HEK293 (cell line): ENCODE results near the gene CCDC183.

Source experiments
- BCL11B ChIP-seq: fragments of 450-650 bp; formaldehyde crosslinking; IDR thresholded peaks from 2 replicates; pipeline ENCODE4 v1.5.1; 2016; ENCODE audit warnings: low read depth, missing biosample characterization, missing genetic modification characterization
- GLI4 ChIP-seq: fragments of 450-650 bp; formaldehyde crosslinking; IDR thresholded peaks from 2 replicates; pipeline ENCODE4 v1.5.1; 2016; ENCODE audit warnings: missing biosample characterization, missing genetic modification characterization
- INSM2 ChIP-seq: fragments of 450-650 bp; formaldehyde crosslinking; IDR thresholded peaks from 2 replicates; pipeline ENCODE4 v1.5.1; 2016; ENCODE audit warnings: missing biosample characterization, missing genetic modification characterization
- KLF1 ChIP-seq: fragments of 450-650 bp; formaldehyde crosslinking; IDR thresholded peaks from 2 replicates; pipeline ENCODE4 v1.5.1; 2016; ENCODE audit warnings: missing biosample characterization, missing genetic modification characterization
- KLF10 ChIP-seq: fragments of 450-650 bp; IDR thresholded peaks from 2 replicates; pipeline ENCODE4 v1.5.1; 2018; ENCODE audit warnings: missing biosample characterization, mild to moderate bottlenecking, missing genetic modification characterization
- KLF17 ChIP-seq: fragments of 450-650 bp; formaldehyde crosslinking; IDR thresholded peaks from 2 replicates; pipeline ENCODE4 v1.5.1; 2016; ENCODE audit warnings: missing biosample characterization, missing genetic modification characterization
- PATZ1 ChIP-seq: fragments of 450-650 bp; formaldehyde crosslinking; IDR thresholded peaks from 2 replicates; pipeline ENCODE4 v1.5.1; 2016; ENCODE audit warnings: missing biosample characterization, missing genetic modification characterization
- RBAK ChIP-seq: fragments of 450-650 bp; formaldehyde crosslinking; IDR thresholded peaks from 2 replicates; pipeline ENCODE4 v1.5.1; 2016; ENCODE audit warnings: missing biosample characterization, missing genetic modification characterization
- YY2 ChIP-seq: fragments of 450-650 bp; formaldehyde crosslinking; IDR thresholded peaks from 2 replicates; pipeline ENCODE4 v1.5.1; 2016; ENCODE audit warnings: missing biosample characterization, missing genetic modification characterization
- ZBTB20 ChIP-seq: fragments of 450-650 bp; formaldehyde crosslinking; IDR thresholded peaks from 2 replicates; pipeline ENCODE4 v1.5.1; 2016; ENCODE audit warnings: missing biosample characterization, missing genetic modification characterization
- ZBTB21 ChIP-seq: fragments of 450-650 bp; formaldehyde crosslinking; IDR thresholded peaks from 2 replicates; pipeline ENCODE4 v1.5.1; 2017; ENCODE audit warnings: missing biosample characterization, missing genetic modification characterization
- ZBTB8A ChIP-seq: fragments of 450-650 bp; formaldehyde crosslinking; IDR thresholded peaks from 2 replicates; pipeline ENCODE4 v1.5.1; 2016; ENCODE audit warnings: missing biosample characterization, missing genetic modification characterization
- ZEB2 ChIP-seq: fragments of 450-650 bp; formaldehyde crosslinking; IDR thresholded peaks from 2 replicates; pipeline ENCODE4 v1.5.1; 2016; ENCODE audit warnings: missing biosample characterization, missing genetic modification characterization
- ZFP3 ChIP-seq: fragments of 450-650 bp; formaldehyde crosslinking; IDR thresholded peaks from 2 replicates; pipeline ENCODE4 v1.5.1; 2016; ENCODE audit warnings: low read depth, missing biosample characterization, missing genetic modification characterization
- ZNF169 ChIP-seq: fragments of 450-650 bp; formaldehyde crosslinking; IDR thresholded peaks from 2 replicates; pipeline ENCODE4 v1.5.1; 2016; ENCODE audit warnings: missing biosample characterization, missing genetic modification characterization
- ZNF2 ChIP-seq: fragments of 450-650 bp; formaldehyde crosslinking; IDR thresholded peaks from 2 replicates; pipeline ENCODE4 v1.5.1; 2016; ENCODE audit warnings: missing biosample characterization, missing genetic modification characterization
- ZNF37A ChIP-seq: fragments of 450-650 bp; IDR thresholded peaks from 2 replicates; pipeline ENCODE4 v1.5.1; 2018; ENCODE audit warnings: missing biosample characterization, missing genetic modification characterization
- ZNF404 ChIP-seq: fragments of 450-650 bp; formaldehyde crosslinking; IDR thresholded peaks from 2 replicates; pipeline ENCODE4 v1.5.1; 2017; ENCODE audit warnings: missing biosample characterization, missing genetic modification characterization
- ZNF548 ChIP-seq: fragments of 450-650 bp; formaldehyde crosslinking; IDR thresholded peaks from 2 replicates; pipeline ENCODE4 v1.5.1; 2016; ENCODE audit warnings: missing biosample characterization, missing genetic modification characterization
- ZNF580 ChIP-seq: fragments of 450-650 bp; formaldehyde crosslinking; IDR thresholded peaks from 2 replicates; pipeline ENCODE4 v1.5.1; 2016; ENCODE audit warnings: missing biosample characterization, missing genetic modification characterization
- ZNF624 ChIP-seq: fragments of 450-650 bp; formaldehyde crosslinking; IDR thresholded peaks from 2 replicates; pipeline ENCODE4 v1.5.1; 2017; ENCODE audit warnings: missing biosample characterization, missing genetic modification characterization
- ZNF654 ChIP-seq: fragments of 450-650 bp; formaldehyde crosslinking; IDR thresholded peaks from 2 replicates; pipeline ENCODE4 v1.5.1; 2016; ENCODE audit warnings: low read depth, missing biosample characterization, missing genetic modification characterization
- TF ChIP-seq, protein P1 (sequence below): fragments of 450-650 bp; formaldehyde crosslinking; IDR thresholded peaks from 2 replicates; pipeline ENCODE4 v1.5.1; 2016; ENCODE audit warnings: missing biosample characterization, missing genetic modification characterization
- TF ChIP-seq, protein P2 (sequence below): fragments of 450-650 bp; formaldehyde crosslinking; IDR thresholded peaks from 2 replicates; pipeline ENCODE4 v1.5.1; 2016; ENCODE audit warnings: missing biosample characterization, missing genetic modification characterization
- TF ChIP-seq, protein P3 (sequence below): IDR thresholded peaks from 2 replicates; pipeline ENCODE4 v1.6.1; 2011; ENCODE audit warnings: mild to moderate bottlenecking, low read depth, low read length, borderline replicate concordance
- TF ChIP-seq, protein P4 (sequence below): fragments of 450-650 bp; formaldehyde crosslinking; IDR thresholded peaks from 2 replicates; pipeline ENCODE4 v1.5.1; 2016; ENCODE audit warnings: missing biosample characterization, missing genetic modification characterization

CCDC183 gene

GRCh38 chr9:136791516-136792276 is 4.4 kb upstream of the CCDC183 start (continued):
- peak; percentile 31 for TF ChIP-seq ZNF654 (tag by site-specific recombination)
- TF ChIP-seq, protein P1, sequence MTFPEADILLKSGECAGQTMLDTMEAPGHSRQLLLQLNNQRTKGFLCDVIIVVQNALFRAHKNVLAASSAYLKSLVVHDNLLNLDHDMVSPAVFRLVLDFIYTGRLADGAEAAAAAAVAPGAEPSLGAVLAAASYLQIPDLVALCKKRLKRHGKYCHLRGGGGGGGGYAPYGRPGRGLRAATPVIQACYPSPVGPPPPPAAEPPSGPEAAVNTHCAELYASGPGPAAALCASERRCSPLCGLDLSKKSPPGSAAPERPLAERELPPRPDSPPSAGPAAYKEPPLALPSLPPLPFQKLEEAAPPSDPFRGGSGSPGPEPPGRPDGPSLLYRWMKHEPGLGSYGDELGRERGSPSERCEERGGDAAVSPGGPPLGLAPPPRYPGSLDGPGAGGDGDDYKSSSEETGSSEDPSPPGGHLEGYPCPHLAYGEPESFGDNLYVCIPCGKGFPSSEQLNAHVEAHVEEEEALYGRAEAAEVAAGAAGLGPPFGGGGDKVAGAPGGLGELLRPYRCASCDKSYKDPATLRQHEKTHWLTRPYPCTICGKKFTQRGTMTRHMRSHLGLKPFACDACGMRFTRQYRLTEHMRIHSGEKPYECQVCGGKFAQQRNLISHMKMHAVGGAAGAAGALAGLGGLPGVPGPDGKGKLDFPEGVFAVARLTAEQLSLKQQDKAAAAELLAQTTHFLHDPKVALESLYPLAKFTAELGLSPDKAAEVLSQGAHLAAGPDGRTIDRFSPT (tag by site-specific recombination): peak; percentile 97
- no peak for TF ChIP-seq ZNF624 (tag by site-specific recombination)
- TF ChIP-seq KLF10: peak; percentile 26
- TF ChIP-seq RBAK: no peak
- peak; percentile 69; the same call in 1 of the 2 replicates for TF ChIP-seq KLF17
- peak; percentile 54; the same call in 1 of the 2 replicates for TF ChIP-seq ZNF2 (tag by site-specific recombination)
- TF ChIP-seq PATZ1 (tag by site-specific recombination): peak; percentile 63
- TF ChIP-seq ZBTB8A (tag by site-specific recombination): peak; percentile 71
- TF ChIP-seq, protein P2, sequence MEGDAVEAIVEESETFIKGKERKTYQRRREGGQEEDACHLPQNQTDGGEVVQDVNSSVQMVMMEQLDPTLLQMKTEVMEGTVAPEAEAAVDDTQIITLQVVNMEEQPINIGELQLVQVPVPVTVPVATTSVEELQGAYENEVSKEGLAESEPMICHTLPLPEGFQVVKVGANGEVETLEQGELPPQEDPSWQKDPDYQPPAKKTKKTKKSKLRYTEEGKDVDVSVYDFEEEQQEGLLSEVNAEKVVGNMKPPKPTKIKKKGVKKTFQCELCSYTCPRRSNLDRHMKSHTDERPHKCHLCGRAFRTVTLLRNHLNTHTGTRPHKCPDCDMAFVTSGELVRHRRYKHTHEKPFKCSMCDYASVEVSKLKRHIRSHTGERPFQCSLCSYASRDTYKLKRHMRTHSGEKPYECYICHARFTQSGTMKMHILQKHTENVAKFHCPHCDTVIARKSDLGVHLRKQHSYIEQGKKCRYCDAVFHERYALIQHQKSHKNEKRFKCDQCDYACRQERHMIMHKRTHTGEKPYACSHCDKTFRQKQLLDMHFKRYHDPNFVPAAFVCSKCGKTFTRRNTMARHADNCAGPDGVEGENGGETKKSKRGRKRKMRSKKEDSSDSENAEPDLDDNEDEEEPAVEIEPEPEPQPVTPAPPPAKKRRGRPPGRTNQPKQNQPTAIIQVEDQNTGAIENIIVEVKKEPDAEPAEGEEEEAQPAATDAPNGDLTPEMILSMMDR (tag by site-specific recombination): peak; percentile 97
- peak; percentile 38; the same call in 1 of the 2 replicates for TF ChIP-seq ZBTB20 (tag by site-specific recombination)
- TF ChIP-seq ZNF548: no peak
- TF ChIP-seq, protein P3, sequence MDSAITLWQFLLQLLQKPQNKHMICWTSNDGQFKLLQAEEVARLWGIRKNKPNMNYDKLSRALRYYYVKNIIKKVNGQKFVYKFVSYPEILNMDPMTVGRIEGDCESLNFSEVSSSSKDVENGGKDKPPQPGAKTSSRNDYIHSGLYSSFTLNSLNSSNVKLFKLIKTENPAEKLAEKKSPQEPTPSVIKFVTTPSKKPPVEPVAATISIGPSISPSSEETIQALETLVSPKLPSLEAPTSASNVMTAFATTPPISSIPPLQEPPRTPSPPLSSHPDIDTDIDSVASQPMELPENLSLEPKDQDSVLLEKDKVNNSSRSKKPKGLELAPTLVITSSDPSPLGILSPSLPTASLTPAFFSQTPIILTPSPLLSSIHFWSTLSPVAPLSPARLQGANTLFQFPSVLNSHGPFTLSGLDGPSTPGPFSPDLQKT: no peak
- TF ChIP-seq GLI4 (tag by site-specific recombination): no peak
- TF ChIP-seq ZNF37A: no peak
- no peak for TF ChIP-seq ZNF404
- no peak for TF ChIP-seq ZNF580 (tag by site-specific recombination)
- TF ChIP-seq ZEB2 (tag by site-specific recombination): peak; percentile 99
- TF ChIP-seq, protein P4, sequence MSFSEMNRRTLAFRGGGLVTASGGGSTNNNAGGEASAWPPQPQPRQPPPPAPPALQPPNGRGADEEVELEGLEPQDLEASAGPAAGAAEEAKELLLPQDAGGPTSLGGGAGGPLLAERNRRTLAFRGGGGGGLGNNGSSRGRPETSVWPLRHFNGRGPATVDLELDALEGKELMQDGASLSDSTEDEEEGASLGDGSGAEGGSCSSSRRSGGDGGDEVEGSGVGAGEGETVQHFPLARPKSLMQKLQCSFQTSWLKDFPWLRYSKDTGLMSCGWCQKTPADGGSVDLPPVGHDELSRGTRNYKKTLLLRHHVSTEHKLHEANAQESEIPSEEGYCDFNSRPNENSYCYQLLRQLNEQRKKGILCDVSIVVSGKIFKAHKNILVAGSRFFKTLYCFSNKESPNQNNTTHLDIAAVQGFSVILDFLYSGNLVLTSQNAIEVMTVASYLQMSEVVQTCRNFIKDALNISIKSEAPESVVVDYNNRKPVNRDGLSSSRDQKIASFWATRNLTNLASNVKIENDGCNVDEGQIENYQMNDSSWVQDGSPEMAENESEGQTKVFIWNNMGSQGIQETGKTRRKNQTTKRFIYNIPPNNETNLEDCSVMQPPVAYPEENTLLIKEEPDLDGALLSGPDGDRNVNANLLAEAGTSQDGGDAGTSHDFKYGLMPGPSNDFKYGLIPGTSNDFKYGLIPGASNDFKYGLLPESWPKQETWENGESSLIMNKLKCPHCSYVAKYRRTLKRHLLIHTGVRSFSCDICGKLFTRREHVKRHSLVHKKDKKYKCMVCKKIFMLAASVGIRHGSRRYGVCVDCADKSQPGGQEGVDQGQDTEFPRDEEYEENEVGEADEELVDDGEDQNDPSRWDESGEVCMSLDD (tag by site-specific recombination): peak; percentile 43; the same call in 1 of the 2 replicates
- TF ChIP-seq ZNF169 (tag by site-specific recombination): 0 out of 2 replicates have a peak, but pooled peaks have one; percentile 68
- TF ChIP-seq ZFP3: no peak
- TF ChIP-seq ZBTB21 (tag by site-specific recombination): no peak
- peak; percentile 68; the same call in 1 of the 2 replicates for TF ChIP-seq BCL11B (tag by site-specific recombination)
- TF ChIP-seq KLF1: peak; percentile 30; the same call in 1 of the 2 replicates
- 0 out of 2 replicates have a peak, but pooled peaks have one; percentile 10 for TF ChIP-seq INSM2 (tag by site-specific recombination)
- TF ChIP-seq YY2: peak; percentile 61; the same call in 1 of the 2 replicates
